HG03039 (cell line): ENCODE measurements around the gene KCNAB3.

ENCODE experiments used
- ATAC-seq: cut with Tn5 transposase; IDR thresholded peaks from one replicate; pipeline ENCODE4 v1.9.1; 2021; ENCODE audit warnings: mild to moderate bottlenecking, moderate library complexity; ENCODE audit not compliant: unreplicated experiment

KCNAB3 gene

GRCh38 chr17:7903154-7904103 lies 26.2 kb downstream of the KCNAB3 start:
- ATAC-seq: no peak

DNA sequence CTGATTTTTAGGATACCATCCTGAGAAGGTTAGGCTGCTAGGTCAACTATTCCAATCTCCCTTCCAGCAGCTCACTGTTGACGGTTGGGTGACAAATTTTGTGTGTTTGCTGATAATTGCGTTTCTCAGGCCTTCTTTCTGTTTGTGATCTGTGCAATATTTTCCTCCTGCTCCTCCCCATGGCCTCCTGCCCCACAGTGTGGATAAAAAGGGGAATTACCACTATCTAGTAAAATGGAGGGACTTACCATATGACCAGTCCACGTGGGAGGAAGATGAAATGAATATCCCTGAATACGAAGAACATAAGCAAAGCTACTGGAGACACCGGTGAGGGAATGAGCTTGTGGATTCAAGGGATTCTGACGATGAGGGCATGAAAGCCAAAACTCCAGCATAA lies 31.9 kb downstream of the KCNAB3 start:
- no peak for ATAC-seq

DNA sequence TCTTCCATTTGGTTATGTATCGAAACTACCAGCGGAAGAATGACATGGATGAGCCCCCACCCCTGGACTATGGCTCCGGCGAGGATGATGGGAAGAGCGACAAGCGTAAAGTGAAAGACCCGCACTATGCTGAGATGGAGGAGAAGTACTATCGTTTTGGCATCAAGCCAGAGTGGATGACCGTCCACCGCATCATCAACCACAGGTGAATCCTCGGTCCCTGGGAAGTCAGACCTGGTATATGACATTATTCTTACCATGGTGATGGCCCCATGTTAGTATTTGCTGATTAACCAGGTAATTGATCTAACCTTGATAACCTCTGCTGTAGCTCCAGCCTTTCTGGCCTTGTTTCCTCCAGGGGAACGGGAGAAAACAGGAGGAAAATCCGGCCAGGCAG lies 32.6 kb downstream of the KCNAB3 start:
- ATAC-seq: no peak

DNA sequence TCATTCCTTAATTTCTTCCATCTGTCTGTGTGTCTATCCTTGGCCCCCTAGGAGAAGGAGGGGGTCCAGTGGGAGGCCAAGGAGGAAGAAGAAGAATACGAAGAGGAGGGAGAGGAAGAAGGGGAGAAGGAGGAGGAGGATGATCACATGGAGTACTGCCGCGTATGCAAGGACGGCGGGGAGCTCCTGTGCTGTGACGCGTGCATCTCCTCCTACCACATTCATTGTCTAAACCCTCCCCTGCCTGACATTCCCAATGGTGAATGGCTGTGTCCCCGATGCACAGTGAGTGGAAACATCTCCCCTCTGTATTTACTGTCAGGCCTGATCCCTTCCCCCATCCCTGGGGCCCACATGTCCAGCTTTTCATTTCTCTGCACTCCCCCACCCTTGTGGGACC lies 34.8 kb downstream of the KCNAB3 start:
- no peak for ATAC-seq

DNA sequence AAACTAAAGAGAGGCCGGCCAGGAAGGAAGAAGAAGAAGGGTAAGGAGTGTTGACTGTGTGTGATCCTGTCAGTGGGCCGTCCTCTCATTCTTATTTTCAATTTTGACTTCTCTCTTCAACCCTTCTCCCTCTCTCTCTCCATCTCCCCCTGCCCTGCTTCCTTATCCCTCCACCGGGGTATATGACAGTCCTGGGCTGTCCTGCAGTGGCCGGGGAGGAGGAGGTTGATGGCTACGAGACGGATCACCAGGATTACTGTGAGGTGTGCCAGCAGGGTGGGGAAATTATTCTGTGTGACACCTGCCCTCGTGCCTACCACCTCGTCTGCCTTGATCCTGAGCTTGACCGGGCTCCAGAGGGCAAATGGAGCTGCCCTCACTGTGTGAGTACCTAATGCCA lies 35.4 kb downstream of the KCNAB3 start:
- no peak for ATAC-seq

GRCh38 chr17:7893187-7893880 lies 36.3 kb downstream of the KCNAB3 start:
- ATAC-seq: no peak

DNA sequence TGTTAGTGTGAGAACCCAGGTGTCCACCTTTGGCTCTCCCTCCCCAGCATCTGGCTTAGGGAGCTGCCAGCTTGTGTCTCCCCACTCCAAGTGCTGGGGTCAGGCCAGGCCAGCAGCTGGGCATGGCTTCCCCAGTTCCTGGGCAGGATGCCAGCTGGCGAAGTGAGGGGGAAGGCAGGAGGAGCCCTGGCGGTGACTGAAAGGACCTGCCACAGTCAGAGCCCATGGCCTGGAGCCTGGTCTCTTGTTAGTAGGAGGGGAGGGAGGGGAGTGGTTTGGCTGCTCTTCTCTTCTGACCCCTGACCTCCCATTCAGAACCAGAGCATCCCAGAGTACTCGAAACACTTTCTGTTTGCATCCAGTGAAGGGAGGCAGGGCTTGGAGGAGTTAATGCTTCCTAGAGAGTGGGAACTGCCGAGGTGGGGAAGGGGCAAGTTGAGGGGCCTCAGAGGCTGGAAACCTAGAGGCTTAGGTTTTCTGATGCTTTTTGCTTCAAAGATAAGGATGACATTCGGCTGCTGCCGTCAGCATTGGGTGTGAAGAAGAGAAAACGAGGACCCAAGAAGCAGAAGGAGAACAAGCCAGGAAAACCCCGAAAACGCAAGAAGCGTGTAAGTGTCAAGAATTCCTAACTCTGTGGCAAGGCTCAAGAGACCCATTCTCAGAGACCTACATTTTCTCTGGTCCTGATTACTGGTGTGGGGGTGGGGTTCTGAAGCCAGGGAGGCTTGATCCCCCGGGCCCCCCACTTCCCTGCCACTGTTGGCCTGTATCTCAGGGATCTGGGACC lies 40.3 kb downstream of the KCNAB3 start:
- no peak for ATAC-seq

DNA sequence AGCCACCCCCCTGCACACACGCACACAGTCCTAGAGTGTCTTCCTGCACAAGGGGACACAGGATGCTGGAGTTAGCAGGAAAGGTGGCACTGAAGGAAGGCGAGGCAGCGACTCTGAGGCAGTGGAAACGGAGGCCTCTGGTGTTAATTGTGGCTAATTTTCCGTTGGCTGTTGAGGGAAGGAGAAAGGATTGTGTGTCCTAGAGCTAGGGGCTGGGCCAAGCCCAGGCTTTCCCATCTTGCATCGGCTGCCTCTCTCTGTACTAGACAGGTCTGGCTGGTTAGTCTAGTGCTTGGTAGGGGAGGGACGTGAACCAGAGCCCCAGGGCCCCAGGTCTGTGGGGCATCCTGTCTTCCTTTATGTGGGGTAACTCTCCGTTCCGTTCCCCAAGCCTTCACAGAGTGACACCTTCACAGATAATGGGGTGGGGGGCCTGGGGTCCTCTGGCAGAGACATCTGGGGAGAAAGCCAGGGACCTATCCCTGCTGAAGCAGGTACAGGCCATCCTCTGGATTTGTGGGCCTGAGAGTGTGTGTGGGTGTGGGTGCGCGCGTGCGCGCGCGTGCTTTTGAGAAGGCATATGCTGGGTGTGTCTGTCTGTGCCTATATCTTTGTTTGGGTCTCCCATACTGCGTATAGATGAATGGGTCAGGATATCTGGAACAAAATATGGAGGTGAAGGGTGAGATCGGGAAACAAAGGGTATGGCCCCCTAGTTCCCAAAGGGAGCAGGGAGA lies 41.3 kb downstream of the KCNAB3 start, which contains the start of gene CHD3:
Gene CHD3 (plus strand): TSS at position 606 of the 737 bp plus-strand sequence. CDS start 212 bp downstream, outside the sequence.
- ATAC-seq: no peak

- ATAC-seq: no peak
Measured at GRCh38 chr17:7887482-7888183, 42.0 kb downstream of the KCNAB3 start.

- ATAC-seq: no peak
Measured at GRCh38 chr17:7887038-7887481, 42.6 kb downstream of the KCNAB3 start.

DNA sequence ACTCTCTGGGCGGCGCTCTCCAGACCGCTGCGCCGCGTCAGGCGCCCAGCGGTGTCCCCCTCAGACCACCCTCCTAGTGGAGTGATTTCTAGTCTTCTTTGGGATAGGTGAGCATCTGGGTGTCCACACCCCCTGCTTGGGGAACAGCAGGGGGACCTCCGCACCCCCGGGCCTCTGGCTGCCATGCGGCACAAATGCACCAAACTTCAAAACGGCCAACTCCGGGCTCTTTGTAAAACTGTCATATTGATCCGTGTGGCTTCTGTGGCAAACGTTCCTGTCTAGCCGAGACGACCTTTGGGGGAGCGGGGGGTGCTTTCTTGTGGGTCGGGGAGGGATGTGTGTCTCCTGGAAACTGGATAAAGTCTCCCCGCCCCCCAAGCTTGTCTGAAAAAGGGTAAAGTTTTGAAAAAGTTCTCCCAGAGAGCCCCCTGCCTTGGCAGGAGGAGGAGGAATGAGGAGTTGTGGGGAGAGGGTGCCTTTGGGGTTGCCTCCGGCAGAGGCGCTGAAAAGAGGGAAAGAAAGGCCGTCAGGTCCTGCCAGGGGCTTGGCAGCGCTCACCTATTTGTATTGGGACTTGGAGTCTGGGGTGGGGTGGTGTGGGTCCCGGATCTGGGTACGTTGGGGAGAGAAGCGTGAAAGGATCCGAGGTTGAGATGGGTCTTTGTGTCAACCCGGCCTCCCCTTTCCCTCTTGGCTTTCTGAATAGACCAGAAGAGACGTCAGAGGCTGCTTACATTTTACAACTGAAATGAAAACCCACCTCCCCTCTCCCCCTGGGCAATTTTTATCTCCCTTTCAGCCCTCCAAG lies 43.2 kb downstream of the KCNAB3 start:
- ATAC-seq: no peak

DNA sequence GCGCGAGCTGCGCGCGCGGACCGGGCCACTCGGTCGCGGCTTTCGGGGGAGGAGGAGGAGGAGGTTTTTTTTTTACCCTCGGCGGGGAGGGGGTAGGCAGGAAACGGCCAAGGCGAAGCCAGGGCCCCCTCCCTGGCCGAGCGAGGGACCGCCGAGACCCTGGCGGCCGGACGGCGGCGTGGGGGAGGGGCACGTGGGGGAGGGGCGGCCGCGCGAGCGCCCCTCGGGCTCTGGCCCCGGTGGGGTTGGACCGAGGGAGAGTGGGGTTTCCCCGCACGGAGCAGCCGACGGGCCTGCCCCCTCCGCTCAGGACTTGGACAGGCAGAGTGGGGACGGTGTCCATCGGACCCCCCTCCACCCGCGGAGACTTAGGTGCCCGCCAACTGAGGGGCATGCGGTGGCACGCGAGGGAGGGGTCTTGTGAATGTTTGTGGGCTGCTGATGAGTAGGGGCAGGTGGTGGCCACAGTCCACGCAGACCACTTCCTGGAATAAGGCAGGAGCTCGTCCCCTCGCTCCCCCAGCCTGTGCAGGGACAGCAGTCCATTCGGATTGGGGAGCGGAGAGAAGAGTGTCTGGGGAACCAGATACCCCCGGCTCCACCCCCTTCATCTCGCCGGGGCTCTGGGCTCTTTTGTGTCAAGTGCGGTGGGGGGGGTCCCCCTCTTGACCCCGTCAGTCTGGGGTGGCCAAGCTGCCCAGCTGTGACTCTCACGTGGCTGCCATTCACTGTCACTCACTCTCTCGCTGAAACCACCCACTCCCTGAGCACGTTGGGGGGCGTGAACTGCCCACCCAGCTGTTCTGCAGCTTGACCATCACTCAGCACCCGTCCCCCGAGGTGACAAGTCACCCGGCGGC lies 44.1 kb downstream of the KCNAB3 start:
- no peak for ATAC-seq

DNA sequence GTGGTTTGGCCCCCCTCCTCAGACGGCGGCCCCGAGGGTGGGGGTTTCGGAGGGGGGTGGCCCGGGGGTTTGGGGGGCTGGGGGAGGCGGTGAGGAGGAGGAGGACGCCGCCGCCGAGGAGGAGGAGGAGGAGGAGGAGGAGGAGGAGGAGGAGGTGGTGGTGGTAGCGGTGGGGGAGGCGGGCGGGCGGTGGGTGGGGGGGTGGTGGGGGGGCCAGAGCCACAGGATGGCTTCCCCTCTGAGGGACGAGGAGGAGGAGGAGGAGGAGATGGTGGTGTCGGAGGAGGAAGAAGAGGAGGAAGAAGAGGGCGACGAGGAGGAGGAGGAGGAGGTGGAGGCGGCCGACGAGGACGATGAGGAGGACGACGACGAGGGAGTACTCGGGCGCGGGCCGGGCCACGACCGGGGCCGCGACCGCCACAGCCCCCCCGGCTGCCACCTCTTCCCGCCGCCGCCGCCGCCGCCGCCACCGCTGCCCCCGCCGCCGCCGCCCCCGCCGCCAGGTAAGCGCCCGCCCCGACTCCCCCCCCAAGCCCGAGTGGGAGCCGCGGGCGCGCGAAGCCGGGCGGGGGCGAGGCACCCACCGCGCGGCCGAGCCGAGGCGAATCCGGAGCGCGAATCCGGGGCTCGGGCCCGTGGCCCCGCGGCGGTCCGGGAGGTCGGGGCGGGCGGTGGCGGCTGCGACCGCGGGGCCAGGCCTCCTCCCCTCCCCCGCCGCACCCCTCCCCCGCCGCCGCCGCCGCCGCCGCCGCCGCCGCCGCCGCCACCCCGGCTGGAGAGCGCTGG lies 44.9 kb downstream of the KCNAB3 start:
- no peak for ATAC-seq

GRCh38 chr17:7883781-7884386 lies 45.8 kb downstream of the KCNAB3 start:
- no peak for ATAC-seq

DNA sequence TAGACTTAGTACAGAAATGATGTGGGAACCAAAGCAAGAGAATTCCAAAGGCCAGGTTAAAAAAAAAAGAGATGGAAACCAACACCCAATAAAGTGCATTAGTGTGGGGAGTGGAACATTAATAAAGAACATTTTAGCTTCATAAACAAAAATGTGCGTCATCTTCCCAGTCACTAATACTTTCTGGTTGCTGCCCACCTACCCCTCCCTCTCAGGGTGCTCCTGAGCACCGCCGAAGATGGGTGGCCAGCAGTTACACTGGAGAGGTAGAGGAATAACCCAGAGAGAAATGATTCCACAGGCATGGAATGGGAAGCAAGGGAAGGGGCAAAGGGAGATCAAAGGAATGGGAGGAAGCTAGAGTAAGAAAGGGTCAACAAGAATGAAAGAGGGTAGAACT lies 47.0 kb downstream of the KCNAB3 start:
- no peak for ATAC-seq

DNA sequence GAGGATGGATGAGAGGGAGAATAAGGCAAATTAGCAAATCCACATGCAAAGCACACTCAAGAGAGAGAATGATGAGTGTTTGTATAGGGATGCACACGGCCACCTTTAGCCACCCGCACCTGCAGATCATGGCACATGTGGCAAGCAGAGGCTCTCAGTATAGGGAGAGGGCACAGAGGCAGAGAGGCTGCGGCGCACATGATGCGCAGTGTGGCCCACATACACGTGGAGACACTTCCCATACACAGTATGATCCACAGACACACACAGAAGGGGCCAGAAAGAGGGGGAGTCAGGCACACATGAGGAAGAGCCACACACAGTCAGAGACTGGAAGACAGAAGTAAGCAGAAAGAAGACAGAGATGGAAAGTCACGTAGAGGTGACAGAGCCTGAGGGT lies 47.6 kb downstream of the KCNAB3 start:
- ATAC-seq: no peak
